Measurements from ENCODE around the gene CCDC146. TPM values are rescaled to one million over a fixed set of nuclear protein-coding genes. Genes with fewer than 3 reads are reported as not detected.
"Not testable (repeated sequence)": the region's sequence is repeated elsewhere in the genome, so short reads cannot be mapped to it uniquely, and the experiment has no call there.

Gene CCDC146
- total RNA-seq, 1 experiment from 2014 or later, result 0.34 TPM

DNA sequence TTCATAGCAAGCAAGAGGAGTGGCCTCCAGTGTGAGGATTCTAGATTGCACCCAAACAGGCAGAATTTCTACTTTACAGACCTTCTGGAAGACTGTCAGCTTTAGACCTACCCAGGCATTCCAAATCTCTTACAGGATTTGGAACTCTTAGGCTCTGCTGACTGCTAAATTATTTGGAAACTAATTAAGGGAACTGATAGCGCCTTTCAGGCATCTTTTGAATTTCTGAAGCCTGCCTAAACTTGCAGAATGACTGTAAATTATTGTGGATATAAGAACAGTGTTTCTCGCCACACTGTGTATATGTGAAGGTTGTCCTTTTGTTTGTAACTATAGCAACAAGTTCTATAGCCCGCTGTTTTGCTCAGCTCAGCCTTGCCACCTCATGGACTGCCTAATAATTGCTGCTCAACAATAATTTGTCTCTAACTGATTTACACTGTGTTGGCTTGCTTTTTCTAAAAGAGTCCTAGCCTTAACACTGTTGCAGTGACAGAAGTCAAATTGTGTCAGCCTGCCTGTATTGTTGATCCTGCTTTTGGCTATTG, 32.6 kb downstream of the CCDC146 start:
- not testable (repeated sequence) for DNase-seq (ENCODE audit: low read depth)

DNA sequence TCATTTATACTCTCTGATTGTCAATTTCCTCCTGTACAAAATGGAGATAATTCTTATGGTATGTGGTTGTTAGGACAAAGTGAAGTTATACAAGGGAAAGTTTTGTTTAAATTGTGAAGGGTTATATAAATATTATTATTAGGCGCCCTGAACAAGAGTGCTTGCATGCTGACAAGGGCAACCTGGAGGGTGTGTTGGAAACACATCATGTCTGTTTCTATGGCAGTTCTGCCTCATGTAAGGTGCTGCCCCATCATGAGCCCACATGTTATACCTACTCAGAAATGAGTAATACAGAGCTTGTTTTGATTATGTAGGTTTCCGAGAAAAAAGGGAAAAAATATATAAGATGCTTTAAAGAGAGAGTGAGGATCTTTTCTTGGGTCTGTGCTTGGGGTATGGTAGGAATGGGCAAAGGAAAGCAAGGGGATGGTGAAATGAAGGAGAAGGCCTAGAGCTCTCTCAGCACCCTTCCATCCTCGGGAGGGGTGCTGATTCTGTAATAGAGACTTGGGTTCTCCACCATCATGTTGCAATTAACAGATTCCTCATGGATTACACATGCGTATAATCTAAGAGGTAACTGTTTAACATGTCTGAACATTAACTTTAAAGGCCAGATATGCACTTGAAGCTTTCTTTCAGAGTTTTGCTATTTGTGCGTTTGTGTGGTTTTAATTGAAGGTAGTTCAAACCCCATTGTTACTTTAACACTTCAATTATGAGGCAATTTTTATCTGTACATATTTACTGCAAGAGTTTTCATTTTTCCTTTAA, 33.4 kb downstream of the CCDC146 start:
- DNase-seq (ENCODE audit: low read depth), result not testable (repeated sequence)

DNA sequence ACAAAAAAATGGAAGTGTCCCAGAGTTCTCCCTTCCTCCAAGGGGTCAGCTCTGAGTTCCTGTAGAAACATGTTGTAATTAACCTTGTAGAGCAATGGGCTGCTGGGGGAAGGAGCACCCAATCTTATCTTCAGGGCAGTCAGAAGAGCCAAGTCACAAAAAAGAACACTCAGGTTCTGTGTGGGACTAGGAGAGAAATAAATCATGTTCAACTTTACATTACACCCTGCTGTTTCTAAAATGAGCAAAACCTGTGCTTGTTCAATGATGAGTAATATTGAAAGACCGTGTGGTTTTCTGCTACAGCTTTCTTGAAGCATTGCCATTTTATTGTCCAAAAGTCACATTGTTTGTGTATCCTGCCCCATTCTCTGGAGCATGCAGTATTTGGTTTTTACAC, 34.6 kb downstream of the CCDC146 start:
- DNase-seq (ENCODE audit: low read depth), result not testable (repeated sequence)

DNA sequence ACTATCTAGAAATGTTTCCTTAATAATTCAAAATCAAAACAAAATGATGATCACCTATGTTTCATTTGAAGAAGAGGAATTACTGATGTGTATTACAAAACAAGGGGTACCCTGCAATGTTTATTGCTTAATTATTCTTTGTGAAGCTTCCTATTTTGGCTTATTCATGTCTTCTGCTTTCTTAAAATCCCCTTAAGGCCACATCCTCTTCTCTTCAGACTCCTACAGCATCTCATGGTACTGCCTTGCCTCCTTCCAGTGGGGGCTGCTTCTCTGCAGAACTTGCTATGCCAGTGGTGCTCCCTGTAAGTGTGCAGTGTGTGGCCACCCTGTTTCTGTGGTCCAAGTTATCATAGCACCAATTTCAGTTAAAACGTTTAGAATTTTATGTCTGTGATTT, 35.0 kb downstream of the CCDC146 start:
- DNase-seq (ENCODE audit: low read depth), result no peak

DNA sequence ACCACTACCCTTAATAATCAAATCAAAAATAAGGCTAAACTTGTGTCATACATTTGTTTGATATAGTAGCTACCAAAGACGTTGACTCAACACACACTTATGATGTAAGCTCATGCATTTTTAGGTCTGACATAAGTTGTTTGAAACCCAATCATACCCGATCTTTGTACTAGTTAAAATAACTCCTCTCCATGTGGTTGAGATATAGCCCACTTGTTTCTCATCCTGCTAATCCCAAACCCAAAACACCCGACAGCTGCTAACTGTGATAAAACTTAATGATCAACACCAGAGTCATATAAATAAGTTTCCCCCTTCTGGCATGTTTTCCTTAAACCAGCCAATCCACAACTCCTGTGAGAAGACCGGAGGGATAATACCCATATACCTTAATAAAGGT, 48.7 kb downstream of the CCDC146 start:
- not testable (repeated sequence) for DNase-seq (ENCODE audit: low read depth)

DNA sequence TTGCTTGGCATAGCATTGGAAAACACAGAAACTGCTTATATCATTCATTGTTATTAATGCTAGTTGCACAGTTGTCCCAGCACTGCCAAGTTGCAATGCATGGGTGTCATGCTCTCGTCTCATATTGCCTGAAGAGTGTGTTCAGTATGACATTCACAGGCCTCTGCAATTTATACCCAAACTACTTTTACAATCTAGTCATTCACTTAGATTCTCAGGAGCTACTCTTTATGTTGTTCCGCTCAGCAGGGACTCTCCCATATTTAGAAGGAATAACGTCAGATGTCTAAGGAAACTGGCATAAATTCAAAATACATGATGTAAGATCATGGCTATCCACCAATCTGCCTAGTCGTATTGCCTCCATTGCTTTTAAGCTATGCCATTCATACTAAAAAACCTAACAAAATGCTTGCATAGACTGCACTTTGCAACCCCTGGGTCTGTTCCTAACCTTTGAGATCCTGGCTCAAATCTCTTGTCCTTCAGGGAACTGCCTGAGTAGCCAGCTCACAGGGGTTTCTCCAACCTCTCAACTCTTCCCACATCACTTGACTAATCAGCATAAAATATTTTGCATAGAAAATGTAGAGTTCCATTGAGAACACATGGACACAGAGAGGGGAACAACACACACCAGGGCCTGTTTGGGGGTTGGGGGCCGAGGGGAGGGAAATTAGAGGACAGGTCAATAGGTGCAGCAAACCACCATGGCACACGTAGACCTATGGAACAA, 50.2 kb downstream of the CCDC146 start:
- DNase-seq (ENCODE audit: low read depth), result not testable (repeated sequence)

DNA sequence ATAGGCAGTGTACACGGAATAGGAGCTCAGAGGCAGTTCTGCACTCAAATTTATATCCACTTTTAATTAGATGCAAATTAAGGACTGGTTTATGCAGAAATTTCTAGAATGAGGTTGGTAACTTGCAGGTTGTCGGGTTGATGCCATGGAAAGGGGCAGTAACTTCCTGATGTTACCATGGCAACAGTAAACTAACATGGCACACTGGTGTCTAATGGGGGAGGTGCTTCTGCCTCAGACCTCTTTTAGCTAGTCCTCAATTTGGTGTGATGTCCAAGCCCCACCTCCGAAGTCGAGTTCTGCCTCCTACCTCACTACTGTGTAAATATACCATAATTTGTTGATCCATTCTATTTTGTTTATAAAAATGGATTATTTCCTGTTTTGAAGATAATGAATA, 52.0 kb downstream of the CCDC146 start:
- DNase-seq (ENCODE audit: low read depth), result not testable (repeated sequence)

DNA sequence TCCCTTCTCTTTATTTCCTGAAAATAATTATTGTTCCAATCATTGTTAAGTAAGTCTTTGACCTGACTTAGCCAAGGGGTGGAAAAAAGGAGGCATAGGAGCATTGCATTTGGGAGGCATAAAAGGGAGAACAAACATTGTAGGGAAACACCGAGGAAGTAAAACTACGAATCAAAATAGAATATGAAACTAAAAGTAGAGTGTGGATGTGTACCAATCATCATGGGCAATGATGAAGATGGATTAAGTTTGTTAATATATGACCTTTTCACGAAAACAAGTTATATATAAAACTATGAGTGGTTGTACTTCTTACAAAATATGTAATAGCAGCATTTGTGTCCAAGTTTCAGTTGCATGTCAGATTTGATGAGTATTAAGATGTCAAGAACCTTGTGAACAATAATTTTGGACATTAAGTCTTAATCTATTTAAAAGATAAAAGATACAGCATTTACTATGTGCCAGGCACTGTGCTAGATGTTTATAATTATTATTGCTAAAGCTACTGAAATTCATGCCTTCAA, 52.9 kb downstream of the CCDC146 start:
- DNase-seq (ENCODE audit: low read depth), result not testable (repeated sequence)

DNA sequence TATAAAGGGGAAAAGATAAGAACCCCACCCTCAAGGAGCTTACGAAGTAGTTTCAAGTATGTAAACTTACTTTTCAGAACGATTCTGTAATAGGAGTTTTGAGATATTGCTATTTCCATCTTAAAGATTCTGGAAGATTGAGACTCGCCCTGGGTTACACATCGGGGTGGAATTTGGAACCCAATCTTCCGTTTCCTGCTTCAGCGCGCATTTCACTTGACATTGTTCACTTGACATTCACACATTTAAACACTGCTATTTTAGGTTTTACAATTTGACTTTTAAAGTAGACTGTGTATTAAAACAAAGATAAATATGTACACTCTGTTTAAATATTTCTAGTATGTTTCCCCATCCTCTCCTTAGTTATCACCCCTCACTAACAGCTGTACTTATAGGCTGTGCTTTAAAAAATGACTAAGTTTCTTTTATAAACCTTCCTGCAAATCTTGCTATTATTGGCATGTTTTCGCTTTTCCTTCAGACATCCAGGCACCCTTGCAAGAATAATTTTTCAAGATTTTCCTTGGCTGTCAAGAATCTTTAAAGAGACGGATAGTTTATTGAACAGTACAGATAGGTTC, 55.0 kb downstream of the CCDC146 start:
- not testable (repeated sequence) for DNase-seq (ENCODE audit: low read depth)

DNA sequence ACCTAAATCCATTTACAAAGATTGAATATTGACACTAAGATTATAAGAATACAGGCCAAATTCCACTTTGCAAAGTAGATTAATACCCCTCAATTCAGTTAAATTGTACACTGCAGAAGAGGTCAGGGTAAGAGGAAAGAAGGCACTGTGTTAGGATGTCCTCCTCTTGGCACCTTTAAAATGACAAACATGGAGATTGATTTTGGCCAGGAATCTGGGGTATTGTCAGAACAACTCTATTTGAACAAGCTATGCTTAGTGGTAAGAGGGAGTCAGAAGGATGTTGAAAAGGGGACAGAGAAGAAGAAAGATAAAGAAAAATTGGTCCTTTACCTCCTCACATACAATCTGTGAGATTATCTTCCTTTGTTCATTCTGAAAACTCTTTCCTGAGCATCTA, 55.6 kb downstream of the CCDC146 start:
- DNase-seq (ENCODE audit: low read depth), result not testable (repeated sequence)

DNA sequence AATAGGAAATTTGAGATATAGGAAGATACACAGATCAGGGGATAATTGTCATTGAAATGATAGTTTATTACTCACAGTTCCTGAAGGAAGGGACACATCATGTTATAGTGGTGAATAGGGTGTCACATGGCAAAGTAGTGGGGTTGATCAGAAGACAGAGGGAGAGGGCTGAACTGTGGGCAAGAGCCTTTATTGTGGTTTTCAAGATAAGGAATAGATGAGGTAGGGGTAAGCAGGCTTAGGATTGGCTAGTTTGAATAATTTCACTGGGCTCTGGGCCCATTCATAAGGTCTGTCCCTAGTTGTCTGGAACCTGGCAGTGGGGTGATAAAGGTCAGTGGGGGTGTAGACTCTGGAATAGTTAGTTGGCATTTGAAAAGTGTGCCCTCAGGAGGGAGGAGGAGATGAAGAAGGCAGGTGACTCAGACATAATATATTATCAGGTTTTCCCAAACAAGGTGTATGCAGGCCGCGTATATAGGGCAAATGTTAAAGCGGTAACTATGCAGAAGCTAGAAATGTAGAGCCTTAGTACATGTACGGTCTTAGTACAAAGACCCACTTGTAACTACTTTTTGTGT, 58.7 kb downstream of the CCDC146 start:
- DNase-seq (ENCODE audit: low read depth), result no peak

DNA sequence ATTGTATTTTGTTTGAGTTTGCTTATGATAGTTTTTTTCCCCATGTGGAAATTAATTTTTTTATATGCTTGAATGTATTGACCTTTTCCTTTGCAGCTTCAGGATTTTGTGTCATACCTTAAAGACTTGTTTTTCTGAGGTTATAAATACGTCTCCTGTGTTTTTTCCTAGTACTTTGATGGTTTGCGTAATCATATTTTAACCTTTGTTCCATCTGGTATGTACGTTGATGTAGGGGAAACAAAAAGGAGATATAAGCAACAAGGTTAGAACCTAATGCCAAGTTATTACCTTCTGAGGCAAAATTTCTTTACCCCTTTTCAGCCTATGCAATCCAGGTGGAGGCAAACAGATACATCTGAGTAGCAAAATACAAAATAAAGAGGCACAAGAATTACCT, 59.3 kb downstream of the CCDC146 start:
- DNase-seq (ENCODE audit: low read depth), result no peak

DNA sequence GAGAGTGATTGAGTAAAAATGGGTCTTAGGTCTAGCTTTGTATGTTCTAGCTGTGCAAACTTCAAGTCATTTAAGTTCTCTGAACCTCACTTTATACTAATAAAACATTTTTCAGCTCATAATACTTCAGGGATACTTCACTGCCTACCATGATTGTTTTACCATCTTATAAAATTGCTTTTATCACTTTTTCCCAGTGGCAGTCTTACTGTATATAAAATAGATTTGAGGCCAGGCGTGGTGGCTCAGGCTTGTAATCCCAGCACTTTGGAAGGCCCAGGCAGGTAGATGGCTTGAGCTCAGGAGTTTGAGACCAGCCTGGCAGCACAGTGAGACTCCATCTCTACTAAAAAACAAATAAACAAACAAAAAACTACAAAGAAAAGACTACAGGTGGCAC, 59.8 kb downstream of the CCDC146 start:
- DNase-seq (ENCODE audit: low read depth), result no peak

DNA sequence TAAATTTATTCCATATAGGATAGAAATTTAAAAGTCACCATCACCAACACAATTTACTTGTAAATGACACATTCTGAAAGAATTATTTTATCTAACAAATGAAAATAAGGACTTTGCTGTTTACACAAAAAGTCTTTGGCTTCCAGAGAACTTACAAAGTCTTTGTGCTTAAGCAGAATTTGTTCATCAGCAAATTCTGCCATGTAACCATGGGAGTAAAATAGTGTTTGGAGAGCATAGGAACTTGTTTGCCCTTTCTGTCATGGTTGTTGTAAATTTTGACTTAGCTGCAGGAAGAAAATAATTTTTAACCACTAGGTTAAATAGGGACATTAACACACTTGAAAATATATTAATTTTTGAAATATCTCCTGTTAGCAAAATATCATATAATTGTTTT, 62.0 kb downstream of the CCDC146 start:
- DNase-seq (ENCODE audit: low read depth), result no peak

DNA sequence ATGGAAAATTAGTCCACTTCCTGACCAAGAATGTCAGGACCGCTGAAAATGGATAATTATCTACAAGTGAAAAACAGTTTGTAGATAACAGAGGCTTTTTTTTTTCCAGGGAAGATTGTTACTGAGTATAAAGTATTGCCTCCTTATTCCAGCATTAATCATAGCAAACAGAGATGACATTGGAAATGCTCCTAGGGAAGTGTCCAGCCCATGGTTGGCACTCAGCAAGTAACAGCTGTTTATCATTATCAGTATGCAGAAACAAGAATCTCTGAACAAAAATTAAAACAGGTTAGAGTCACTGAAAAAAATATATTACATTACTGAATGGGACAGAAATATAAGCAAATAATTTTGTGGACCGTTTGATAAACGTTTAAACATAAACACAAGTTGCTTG, 62.6 kb downstream of the CCDC146 start:
- DNase-seq (ENCODE audit: low read depth), result no peak

DNA sequence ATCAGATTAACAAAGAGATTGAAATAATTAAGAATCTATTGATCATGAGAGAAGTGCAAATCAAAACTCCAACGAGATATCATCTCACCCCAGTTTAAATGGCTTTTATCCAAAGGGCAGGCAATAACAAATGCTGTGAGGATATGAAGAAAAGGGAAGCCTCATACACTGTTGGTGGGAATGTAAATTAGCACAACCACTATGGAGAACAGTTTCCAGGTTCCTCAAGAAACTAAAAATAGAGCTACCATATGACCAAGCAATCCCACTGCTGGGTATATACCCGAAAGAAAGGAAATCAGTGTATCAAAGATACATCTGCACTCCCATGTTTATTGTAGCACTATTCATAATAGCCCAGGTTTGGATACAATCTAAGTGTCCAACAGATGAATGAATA, 63.5 kb downstream of the CCDC146 start:
- no peak for DNase-seq (ENCODE audit: low read depth)

DNA sequence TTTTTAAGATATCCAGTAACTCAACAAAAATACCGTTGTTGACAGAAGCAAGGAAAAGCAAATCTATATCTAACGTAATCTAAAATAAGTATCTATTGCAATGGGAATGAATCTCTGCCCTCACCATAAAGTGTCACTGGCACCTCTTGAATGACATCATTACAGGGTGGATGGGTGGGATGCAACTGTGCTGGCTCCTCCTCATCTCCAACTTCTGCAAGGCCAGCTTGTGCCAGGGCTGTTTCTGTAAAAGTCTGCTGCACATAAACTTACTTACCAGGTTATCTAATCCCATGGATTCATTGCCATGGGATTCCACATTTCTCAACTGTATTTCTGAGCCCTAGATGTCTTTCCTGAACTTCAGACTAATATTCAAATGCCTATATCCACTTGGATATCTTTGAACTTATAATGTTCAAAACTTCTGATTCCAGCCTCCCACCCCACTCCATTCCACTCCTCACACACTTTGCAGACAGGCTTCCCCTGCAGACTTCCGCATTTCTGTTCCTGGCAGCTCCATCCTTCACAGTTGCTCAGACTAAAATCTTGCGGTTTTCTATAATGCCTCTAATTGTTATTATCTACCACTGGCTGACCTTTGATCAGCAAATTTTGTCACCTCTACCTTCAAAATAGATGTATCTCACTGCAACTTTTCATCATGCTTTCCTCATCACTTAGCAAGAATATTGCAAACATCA, 66.5 kb downstream of the CCDC146 start:
- no peak for DNase-seq (ENCODE audit: low read depth)

DNA sequence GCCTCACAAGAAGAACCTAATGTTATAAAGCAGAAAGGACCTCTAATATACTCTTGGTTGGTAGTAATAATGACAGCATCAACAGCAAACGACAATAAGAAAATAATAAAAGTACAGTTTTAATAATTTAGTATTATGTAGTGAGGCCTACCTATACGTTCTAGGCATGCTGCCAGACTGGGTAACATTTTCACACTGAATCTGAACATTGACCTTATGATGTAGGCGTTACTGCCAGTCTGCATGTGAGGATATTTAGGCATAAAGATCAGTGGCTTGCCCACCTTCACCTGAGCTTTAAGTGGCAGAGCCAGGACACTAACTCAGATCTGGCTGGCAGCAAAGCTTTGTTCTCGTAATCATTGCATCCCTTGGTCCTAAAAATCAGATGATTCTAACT, 74.7 kb downstream of the CCDC146 start:
- DNase-seq (ENCODE audit: low read depth), result no peak

DNA sequence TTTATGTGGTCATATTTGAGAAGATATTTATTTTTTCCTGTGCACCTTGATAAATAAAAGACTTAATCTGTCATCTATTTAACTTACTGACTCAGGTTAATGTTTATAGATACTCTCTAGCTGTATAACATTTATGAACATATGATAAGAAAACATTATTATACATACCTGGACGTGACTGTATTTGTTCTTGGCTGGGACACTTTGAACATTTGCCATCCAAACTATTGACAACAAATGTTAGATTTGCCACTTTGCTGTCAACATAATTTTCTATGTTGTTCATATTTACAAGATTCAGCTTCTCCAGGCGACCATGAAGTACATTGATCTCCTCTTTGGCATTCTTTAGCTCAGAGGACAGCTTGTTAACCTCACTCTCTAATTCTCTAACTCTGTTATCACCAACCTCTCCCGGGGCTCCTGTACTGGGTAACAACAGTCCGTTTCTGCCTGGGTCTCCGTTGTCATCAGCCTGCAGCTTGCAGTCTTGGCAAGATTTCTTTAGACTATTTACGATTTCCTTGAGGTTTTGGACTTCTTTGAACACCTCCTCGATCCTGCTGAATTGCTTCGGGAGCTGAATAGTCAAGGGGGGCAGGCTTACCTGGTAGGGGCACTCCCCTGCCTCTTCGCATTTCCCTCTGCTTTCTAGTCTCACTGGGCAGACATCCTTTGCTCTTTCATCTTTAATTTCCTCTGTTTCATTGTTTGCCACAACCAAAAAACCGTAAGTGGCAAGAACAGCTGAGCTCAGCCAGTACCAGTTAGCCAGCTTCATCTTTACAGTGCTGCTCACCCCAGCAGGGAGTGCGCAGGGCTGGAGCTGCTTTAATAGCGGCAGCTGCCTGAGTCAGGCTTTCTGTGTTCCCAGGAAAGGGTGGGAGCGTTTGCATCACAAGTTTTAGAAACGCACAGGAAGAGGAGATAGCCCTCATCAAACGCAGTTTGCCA, 76.9 kb downstream of the CCDC146 start, which contains the start of gene FGL2:
Gene FGL2 (minus strand): TSS at position 807 of the 954 bp plus-strand sequence. CDS start 26 bp downstream, at position 781.
- no peak for DNase-seq (ENCODE audit: low read depth)

DNA sequence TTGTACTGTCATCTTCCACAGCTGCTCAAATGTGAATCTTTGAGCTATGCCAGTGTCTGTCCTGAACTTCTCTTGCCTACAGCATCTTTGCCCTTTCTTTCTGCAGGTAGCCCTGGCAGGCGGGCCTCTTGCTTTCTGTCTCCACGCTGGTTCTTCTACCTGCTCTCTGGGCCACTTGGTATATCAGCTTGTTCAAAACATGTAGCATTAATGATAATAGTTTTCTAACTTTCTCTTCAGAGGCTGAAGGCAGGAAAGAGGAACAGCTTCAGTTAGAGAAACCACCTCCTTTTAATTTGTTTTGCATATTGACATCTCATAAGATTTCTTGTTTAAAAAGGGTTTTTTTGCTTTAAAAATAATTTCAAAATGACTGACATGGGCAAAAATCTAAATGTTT, 78.1 kb downstream of the CCDC146 start:
- DNase-seq (ENCODE audit: low read depth), result no peak

Measured in Daoy (cell line).